ENCODE results near the gene DOCK6.

The DOCK6 gene

GRCh38 chr19:11237321-11237720, 25.0 kb downstream of the DOCK6 start:
- no peak for TF ChIP-seq CTCF (IDR thresholded peaks at IDR 0.05; ENCODE audit: low read depth, low read length, missing control alignments)
- DNase-seq (ENCODE audit: extremely low read depth, low read depth) = no peak

GRCh38 chr19:11236324-11237301, 25.7 kb downstream of the DOCK6 start:
- no peak overlapping the region for H3K4me3 ChIP-seq (replicated peaks; ENCODE audit: low read depth, low read length)
- no peak for TF ChIP-seq CTCF (IDR thresholded peaks at IDR 0.05; ENCODE audit: low read depth, low read length, missing control alignments)
- no peak for DNase-seq (ENCODE audit: extremely low read depth, low read depth)

More at GRCh38 chr19:11237321-11237720, 25.0 kb downstream of the DOCK6 start:
- H3K4me3 ChIP-seq (replicated peaks; ENCODE audit: low read depth, low read length) = no peak overlapping the region

GRCh38 chr19:11234486-11235075, 27.7 kb downstream of the DOCK6 start:
- no peak overlapping the region for H3K4me3 ChIP-seq (replicated peaks; ENCODE audit: low read depth, low read length)
- TF ChIP-seq CTCF (IDR thresholded peaks at IDR 0.05; ENCODE audit: low read depth, low read length, missing control alignments) = no peak
- no peak for DNase-seq (ENCODE audit: extremely low read depth, low read depth)

- no peak overlapping the region for H3K4me3 ChIP-seq (replicated peaks; ENCODE audit: low read depth, low read length)
- DNase-seq (ENCODE audit: extremely low read depth, low read depth) = no peak
- TF ChIP-seq CTCF (IDR thresholded peaks at IDR 0.05; ENCODE audit: low read depth, low read length, missing control alignments) = no peak
Observed at GRCh38 chr19:11233073-11233472, 29.3 kb downstream of the DOCK6 start.

- no peak for DNase-seq (ENCODE audit: extremely low read depth, low read depth)
- TF ChIP-seq CTCF (IDR thresholded peaks at IDR 0.05; ENCODE audit: low read depth, low read length, missing control alignments) = no peak
- no peak overlapping the region for H3K4me3 ChIP-seq (replicated peaks; ENCODE audit: low read depth, low read length)
Observed at GRCh38 chr19:11232555-11232954, 29.8 kb downstream of the DOCK6 start.

- H3K4me3 ChIP-seq (replicated peaks; ENCODE audit: low read depth, low read length) = no peak overlapping the region
- no peak for TF ChIP-seq CTCF (IDR thresholded peaks at IDR 0.05; ENCODE audit: low read depth, low read length, missing control alignments)
- DNase-seq (ENCODE audit: extremely low read depth, low read depth) = no peak
Observed at GRCh38 chr19:11230621-11231386, 31.5 kb downstream of the DOCK6 start.

All from HFF-Myc (cell line).